ENCODE results near the gene CCR4. TPM values are rescaled to one million over a fixed set of nuclear protein-coding genes. Genes with fewer than 3 reads are reported as not detected.
"Not testable (repeated sequence)": the region's sequence is repeated elsewhere in the genome, so short reads cannot be mapped to it uniquely, and the experiment has no call there.

Gene CCR4
- total RNA-seq, 3 donors from 2014 or later (not counting 1 experiment from before 2014, with no cell fraction given), result 0.52 to 2.5 (median 1.4) TPM

DNA sequence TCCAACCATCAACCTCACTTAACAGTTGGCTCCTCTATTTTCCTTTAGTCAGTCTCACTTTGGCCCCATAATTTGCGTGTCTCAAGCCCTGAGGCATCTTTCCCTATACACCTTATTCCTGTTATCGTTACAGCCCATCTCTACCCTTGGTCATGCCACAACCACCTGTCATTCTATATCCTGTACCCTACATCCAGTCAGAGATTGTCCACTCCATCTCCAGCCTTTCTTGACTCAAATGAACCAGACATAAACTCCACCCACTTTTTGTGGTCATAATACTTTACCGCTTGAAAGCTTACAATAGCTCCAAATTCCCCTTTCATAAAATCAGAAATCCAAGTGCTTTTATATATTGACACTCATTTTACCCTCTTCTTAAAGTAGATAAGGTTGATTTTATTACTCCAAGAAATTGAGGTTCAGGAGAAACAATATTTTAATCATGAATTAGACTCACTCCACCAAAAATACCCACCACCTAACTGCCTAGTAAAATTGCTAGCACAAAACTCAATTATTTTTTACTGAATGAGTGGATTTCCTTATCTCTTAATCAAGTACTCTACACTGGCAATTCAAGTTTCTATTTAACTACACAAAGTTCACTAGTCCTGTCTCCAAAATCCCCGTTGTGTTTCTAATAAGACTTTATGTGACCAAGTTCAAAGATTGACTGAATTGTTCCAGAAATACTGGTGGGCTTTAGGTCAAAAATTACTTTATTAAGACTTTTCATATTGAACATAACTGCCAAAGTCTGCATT lies 9.1 kb downstream of the CCR4 start:
- intact Hi-C loops (cut with micrococcal nuclease), result no loop called here
- no peaks in the 10 kb centered on the region for H3K4me1 ChIP-seq (ENCODE audit: control insufficient read depth, insufficient read depth, low read length)
- no peak for ATAC-seq

DNA sequence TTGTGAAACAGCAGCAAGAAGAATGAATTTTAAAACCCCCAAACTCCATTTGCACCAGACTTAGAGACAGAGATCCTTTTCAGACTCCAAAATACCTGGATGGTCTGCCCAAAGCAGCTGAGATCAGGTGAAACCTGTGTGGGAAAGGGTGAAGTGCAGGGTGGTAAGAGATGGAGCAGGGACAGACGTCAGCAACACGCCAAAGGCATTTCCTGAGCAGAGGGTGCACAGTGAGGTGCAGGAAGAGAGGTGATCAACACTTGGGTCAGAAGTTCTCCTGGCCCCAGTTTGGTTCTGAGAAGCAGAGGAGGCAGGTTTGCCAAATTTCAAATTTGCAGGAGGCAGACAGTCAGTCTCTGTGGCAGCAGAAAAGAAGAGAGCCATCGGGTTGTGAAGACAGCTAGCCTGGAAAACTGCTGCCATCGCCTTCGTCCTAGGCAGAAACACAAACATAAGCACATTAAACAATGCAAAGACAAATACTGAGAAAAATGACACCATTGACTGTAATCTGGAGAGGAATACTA lies 9.8 kb downstream of the CCR4 start:
- no peak overlapping the region for H3K4me3 ChIP-seq (ENCODE audit: low read length)
- peaks cover 8% of the 10 kb centered on the region for H3K9me3 ChIP-seq (ENCODE audit: control insufficient read depth, insufficient read depth, low read length)
- H3K36me3 ChIP-seq (ENCODE audit: control insufficient read depth, insufficient read depth, low read length), result no peaks in the 10 kb centered on the region
- no peaks in the 10 kb centered on the region for H3K27me3 ChIP-seq (ENCODE audit: control insufficient read depth, insufficient read depth, low read length)
- H3K4me1 ChIP-seq (ENCODE audit: control insufficient read depth, insufficient read depth, low read length), result no peaks in the 10 kb centered on the region
- DNase-seq, result peak in 1 of 2 donors; percentile 67
- Mint-ChIP-seq H3K4me3 (no peak overlapping the region), H3K36me3 (no peaks in the 10 kb centered on the region), H3K4me1 (no peaks in the 10 kb centered on the region), H3K27me3 (ENCODE audit: low read depth in 2 of 2) (peaks cover 3 to 8% of the 10 kb centered on the region in 2 donors), H3K27ac (no peak overlapping the region), H3K9me3 (peaks cover 0 to under 1% of the 10 kb centered on the region in 2 donors)
- 63% methylated on average over 5 of the region's 5 CpGs for WGBS (ENCODE audit: insufficient coverage)
- TF ChIP-seq, protein P1, sequence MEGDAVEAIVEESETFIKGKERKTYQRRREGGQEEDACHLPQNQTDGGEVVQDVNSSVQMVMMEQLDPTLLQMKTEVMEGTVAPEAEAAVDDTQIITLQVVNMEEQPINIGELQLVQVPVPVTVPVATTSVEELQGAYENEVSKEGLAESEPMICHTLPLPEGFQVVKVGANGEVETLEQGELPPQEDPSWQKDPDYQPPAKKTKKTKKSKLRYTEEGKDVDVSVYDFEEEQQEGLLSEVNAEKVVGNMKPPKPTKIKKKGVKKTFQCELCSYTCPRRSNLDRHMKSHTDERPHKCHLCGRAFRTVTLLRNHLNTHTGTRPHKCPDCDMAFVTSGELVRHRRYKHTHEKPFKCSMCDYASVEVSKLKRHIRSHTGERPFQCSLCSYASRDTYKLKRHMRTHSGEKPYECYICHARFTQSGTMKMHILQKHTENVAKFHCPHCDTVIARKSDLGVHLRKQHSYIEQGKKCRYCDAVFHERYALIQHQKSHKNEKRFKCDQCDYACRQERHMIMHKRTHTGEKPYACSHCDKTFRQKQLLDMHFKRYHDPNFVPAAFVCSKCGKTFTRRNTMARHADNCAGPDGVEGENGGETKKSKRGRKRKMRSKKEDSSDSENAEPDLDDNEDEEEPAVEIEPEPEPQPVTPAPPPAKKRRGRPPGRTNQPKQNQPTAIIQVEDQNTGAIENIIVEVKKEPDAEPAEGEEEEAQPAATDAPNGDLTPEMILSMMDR (IDR thresholded peaks at IDR 0.05), result no peak
- peak in 1 of 3 donors; percentile 42 for ATAC-seq
- H3K27ac ChIP-seq (ENCODE audit: low read length), result no peak overlapping the region
- intact Hi-C loops (cut with micrococcal nuclease), result no loop called here

More for the DNA sequence above, 9.1 kb downstream of the CCR4 start:
- Histone ChIP-seq H3K36me3 (ENCODE audit: control insufficient read depth, insufficient read depth, low read length) (no peaks in the 10 kb centered on the region), H3K27ac (ENCODE audit: low read length) (no peak overlapping the region), H3K4me3 (ENCODE audit: low read length) (no peak overlapping the region), H3K27me3 (ENCODE audit: control insufficient read depth, insufficient read depth, low read length) (no peaks in the 10 kb centered on the region), H3K9me3 (ENCODE audit: control insufficient read depth, insufficient read depth, low read length) (peaks cover 2% of the 10 kb centered on the region)
- peaks cover 3 to 8% of the 10 kb centered on the region in 2 donors for H3K27me3 Mint-ChIP-seq (ENCODE audit: low read depth in 2 of 2)
- no peaks in the 10 kb centered on the region for H3K4me1 Mint-ChIP-seq
- WGBS (ENCODE audit: insufficient coverage), result 57% methylated on average over 3 of the region's 4 CpGs
- TF ChIP-seq, protein P1 (IDR thresholded peaks at IDR 0.05), result no peak
- peak in 1 of 2 donors; percentile 60 for DNase-seq
- no peaks in the 10 kb centered on the region for H3K9me3 Mint-ChIP-seq
- H3K36me3 Mint-ChIP-seq, result no peaks in the 10 kb centered on the region
- H3K4me3 Mint-ChIP-seq, result no peak overlapping the region
- no peak overlapping the region for H3K27ac Mint-ChIP-seq

GRCh38 chr3:32963871-32964270 lies 12.4 kb downstream of the CCR4 start:
- Mint-ChIP-seq H3K9me3 (peaks cover 0 to 2% of the 10 kb centered on the region in 2 donors), H3K36me3 (no peaks in the 10 kb centered on the region), H3K27me3 (ENCODE audit: low read depth in 2 of 2) (peaks cover 3 to 8% of the 10 kb centered on the region in 2 donors), H3K4me1 (no peaks in the 10 kb centered on the region), H3K4me3 (no peak overlapping the region), H3K27ac (no peak overlapping the region)
- Histone ChIP-seq H3K9me3 (ENCODE audit: control insufficient read depth, insufficient read depth, low read length) (peaks cover 8% of the 10 kb centered on the region), H3K4me3 (ENCODE audit: low read length) (no peak overlapping the region), H3K27ac (ENCODE audit: low read length) (no peak overlapping the region), H3K27me3 (ENCODE audit: control insufficient read depth, insufficient read depth, low read length) (no peaks in the 10 kb centered on the region), H3K4me1 (ENCODE audit: control insufficient read depth, insufficient read depth, low read length) (no peaks in the 10 kb centered on the region), H3K36me3 (ENCODE audit: control insufficient read depth, insufficient read depth, low read length) (no peaks in the 10 kb centered on the region)
- DNase-seq, result peak in 1 of 2 donors; percentile 81
- TF ChIP-seq, protein P1 (IDR thresholded peaks at IDR 0.05), result no peak
- intact Hi-C loops (cut with micrococcal nuclease), result no loop called here
- peak in 2 of 3 donors; percentile 37 to 43 for ATAC-seq
- 90% methylated on average over 3 of the region's 3 CpGs for WGBS (ENCODE audit: insufficient coverage)

DNA sequence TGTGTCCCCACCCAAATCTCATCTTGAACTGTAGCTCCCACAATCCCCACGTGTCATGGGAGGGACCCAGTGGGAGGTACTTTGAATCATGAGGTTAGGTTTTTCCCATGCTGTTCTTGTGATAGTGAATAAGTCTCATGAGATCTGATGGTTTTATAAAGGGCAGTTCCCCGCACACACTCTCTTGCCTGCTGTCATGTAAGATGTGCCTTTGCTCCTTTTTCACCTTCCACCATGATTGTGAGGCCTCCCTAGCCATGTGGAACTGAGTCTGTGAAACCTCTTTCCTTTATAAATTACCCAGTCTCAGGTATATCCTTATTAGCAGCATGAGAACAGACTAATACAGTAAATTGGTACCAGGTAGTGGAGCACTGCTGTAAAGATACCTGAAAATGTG lies 13.3 kb downstream of the CCR4 start:
- H3K27me3 Mint-ChIP-seq (ENCODE audit: low read depth in 2 of 2); H3K27ac Mint-ChIP-seq; H3K4me1 Mint-ChIP-seq; ATAC-seq; H3K27me3 ChIP-seq (ENCODE audit: control insufficient read depth, insufficient read depth, low read length); H3K9me3 ChIP-seq (ENCODE audit: control insufficient read depth, insufficient read depth, low read length); H3K4me3 ChIP-seq (ENCODE audit: low read length); H3K9me3 Mint-ChIP-seq; H3K4me1 ChIP-seq (ENCODE audit: control insufficient read depth, insufficient read depth, low read length); intact Hi-C loops (cut with micrococcal nuclease); DNase-seq; H3K36me3 ChIP-seq (ENCODE audit: control insufficient read depth, insufficient read depth, low read length); H3K4me3 Mint-ChIP-seq; H3K36me3 Mint-ChIP-seq; H3K27ac ChIP-seq (ENCODE audit: low read length): not testable (repeated sequence)
- WGBS (ENCODE audit: insufficient coverage), result 90% methylated on average over 1 of the region's 2 CpGs

DNA sequence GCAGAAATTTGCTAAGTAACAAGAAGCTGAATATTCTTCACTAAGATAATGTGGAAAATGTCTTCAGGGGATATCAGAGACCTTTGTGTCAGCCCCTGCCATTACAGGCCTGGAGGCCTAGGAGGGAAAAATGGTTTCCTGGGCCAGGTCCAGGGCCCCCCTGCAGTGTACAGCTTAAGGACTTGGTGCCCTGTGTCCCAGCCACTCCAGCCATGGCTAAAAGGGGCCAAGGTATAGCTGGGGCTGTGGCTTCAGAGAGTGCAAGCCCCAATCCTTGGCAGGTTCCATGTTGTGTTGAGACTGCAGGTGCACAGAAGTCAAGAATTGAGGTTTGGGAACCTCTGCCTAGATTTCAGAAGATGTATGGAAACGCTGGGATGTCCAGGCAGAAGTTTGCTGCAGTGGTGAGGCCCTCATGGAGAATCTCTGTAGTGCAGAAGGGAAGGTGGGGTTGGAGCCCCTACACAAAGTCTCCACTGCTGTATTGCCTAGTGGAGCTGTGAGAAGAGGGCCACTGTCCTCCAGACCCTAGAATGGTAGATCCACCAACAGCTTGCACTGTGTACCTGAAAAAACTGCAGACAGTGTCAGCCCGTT lies 14.3 kb downstream of the CCR4 start:
- H3K27ac Mint-ChIP-seq; DNase-seq; intact Hi-C loops (cut with micrococcal nuclease); H3K4me1 Mint-ChIP-seq; H3K4me3 Mint-ChIP-seq; H3K9me3 Mint-ChIP-seq; ATAC-seq; H3K27me3 Mint-ChIP-seq (ENCODE audit: low read depth in 2 of 2); H3K36me3 ChIP-seq (ENCODE audit: control insufficient read depth, insufficient read depth, low read length); H3K27me3 ChIP-seq (ENCODE audit: control insufficient read depth, insufficient read depth, low read length); H3K4me1 ChIP-seq (ENCODE audit: control insufficient read depth, insufficient read depth, low read length); H3K36me3 Mint-ChIP-seq; H3K9me3 ChIP-seq (ENCODE audit: control insufficient read depth, insufficient read depth, low read length); H3K4me3 ChIP-seq (ENCODE audit: low read length); H3K27ac ChIP-seq (ENCODE audit: low read length): not testable (repeated sequence)
- WGBS (ENCODE audit: insufficient coverage), result 83% methylated on average over 2 of the region's 2 CpGs
